ENCODE measurements around the gene TGFB1I1. TPM values are rescaled to one million over a fixed set of nuclear protein-coding genes. Genes with fewer than 3 reads are reported as not detected.

TGFB1I1 gene
- total and polyA plus RNA-seq, 2 of the 13 experiments (the other 11 are each of a cell fraction or from before 2014, with no cell fraction given): 0.80 to 2.9 TPM

DNA sequence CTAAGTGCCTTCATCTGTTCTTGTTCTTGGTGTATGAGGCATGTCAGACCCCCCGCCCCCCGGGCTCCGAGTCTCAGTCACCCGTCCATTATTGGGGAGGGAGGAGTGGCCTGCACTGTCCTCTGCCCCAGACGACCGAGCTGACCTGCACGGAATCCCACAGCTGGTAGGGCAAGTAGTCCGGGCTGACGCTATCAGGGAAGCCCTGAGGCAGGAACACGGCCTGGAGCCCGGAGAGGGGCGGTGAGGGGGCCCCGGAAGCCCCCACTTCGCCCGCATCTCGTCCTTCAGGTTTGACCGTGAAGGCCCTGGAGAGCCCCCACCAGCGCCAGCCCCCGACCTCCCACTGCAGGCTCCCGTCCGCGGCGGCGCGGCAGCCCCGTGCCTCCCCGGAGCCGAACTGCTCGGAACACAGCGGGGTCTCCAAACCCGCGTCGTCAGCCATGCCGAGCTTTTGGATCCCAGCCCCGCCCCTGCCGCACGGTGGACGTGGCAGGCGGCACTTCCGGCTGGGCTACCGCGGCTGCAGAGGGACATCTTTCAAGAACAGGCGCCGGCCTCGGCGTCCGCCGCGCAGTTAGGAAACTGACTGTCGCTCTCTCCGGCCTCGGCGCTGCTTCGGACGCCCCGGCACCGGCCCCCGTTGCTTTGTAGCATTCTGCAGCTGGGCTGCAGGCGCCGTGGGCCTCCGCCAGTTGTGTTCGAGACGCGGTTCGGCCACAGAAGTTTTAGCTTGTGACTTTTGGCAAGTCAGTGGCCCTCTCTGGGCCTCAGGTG, 36.2 kb downstream of the TGFB1I1 start, which contains the start of gene RUSF1 (continued):
- TF ChIP-seq ZBED4 (CRISPR knock-in tag; IDR thresholded peaks at IDR 0.05; ENCODE audit: borderline replicate concordance) (peak; percentile 73), SNRNP70 (IDR thresholded peaks at IDR 0.05; ENCODE audit: low read depth, low read length) (no peak), SPEN (CRISPR knock-in tag; IDR thresholded peaks at IDR 0.05; ENCODE audit: low read depth) (peak; percentile 100), MLXIP (CRISPR knock-in tag; IDR thresholded peaks at IDR 0.05; ENCODE audit: borderline replicate concordance) (no peak), PREB (CRISPR knock-in tag; IDR thresholded peaks at IDR 0.05) (no peak), ZNF713 (CRISPR knock-in tag; IDR thresholded peaks at IDR 0.05) (peak; percentile 98), THAP11 (CRISPR knock-in tag; IDR thresholded peaks at IDR 0.05) (peak; percentile 96), NFYB (CRISPR knock-in tag; IDR thresholded peaks at IDR 0.05) (peak; percentile 56), ZNF746 (CRISPR knock-in tag; IDR thresholded peaks at IDR 0.05) (peak; percentile 40; the same call in 1 of the 2 replicates), ZZZ3 (CRISPR knock-in tag; IDR thresholded peaks at IDR 0.05; ENCODE audit: borderline replicate concordance) (peak; percentile 97; the same call in 1 of the 2 replicates), ZNF572 (CRISPR knock-in tag; IDR thresholded peaks at IDR 0.05) (peak; percentile 76), ATF7 (IDR thresholded peaks at IDR 0.05) (no peak), ATF7 (CRISPR knock-in tag; IDR thresholded peaks at IDR 0.05) (peak; percentile 79; the same call in 1 of the 2 replicates), POGZ (CRISPR knock-in tag; IDR thresholded peaks at IDR 0.05) (peak; percentile 95), ZNF251 (CRISPR knock-in tag; IDR thresholded peaks at IDR 0.05) (0 out of 2 replicates have a peak, but pooled peaks have one; percentile 28), HIVEP1 (CRISPR knock-in tag; IDR thresholded peaks at IDR 0.05) (peak; percentile 93)
- TF ChIP-seq, protein P1, sequence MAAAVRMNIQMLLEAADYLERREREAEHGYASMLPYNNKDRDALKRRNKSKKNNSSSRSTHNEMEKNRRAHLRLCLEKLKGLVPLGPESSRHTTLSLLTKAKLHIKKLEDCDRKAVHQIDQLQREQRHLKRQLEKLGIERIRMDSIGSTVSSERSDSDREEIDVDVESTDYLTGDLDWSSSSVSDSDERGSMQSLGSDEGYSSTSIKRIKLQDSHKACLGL (CRISPR knock-in tag; IDR thresholded peaks at IDR 0.05): peak; percentile 92
- TF ChIP-seq, protein P2, sequence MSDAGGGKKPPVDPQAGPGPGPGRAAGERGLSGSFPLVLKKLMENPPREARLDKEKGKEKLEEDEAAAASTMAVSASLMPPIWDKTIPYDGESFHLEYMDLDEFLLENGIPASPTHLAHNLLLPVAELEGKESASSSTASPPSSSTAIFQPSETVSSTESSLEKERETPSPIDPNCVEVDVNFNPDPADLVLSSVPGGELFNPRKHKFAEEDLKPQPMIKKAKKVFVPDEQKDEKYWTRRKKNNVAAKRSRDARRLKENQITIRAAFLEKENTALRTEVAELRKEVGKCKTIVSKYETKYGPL (CRISPR knock-in tag; IDR thresholded peaks at IDR 0.05): no peak
- TF ChIP-seq, protein P3, sequence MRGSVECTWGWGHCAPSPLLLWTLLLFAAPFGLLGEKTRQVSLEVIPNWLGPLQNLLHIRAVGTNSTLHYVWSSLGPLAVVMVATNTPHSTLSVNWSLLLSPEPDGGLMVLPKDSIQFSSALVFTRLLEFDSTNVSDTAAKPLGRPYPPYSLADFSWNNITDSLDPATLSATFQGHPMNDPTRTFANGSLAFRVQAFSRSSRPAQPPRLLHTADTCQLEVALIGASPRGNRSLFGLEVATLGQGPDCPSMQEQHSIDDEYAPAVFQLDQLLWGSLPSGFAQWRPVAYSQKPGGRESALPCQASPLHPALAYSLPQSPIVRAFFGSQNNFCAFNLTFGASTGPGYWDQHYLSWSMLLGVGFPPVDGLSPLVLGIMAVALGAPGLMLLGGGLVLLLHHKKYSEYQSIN (CRISPR knock-in tag; IDR thresholded peaks at IDR 0.05; ENCODE audit: borderline replicate concordance): no peak
